ENCODE results near the gene MACF1. TPM values are rescaled to one million over a fixed set of nuclear protein-coding genes. Genes with fewer than 3 reads are reported as not detected.
"Not testable (repeated sequence)": the region's sequence is repeated elsewhere in the genome, so short reads cannot be mapped to it uniquely, and the experiment has no call there.

The MACF1 gene
- total and polyA plus RNA-seq, 4 donors: 69.1 to 966 (median 233) TPM

DNA sequence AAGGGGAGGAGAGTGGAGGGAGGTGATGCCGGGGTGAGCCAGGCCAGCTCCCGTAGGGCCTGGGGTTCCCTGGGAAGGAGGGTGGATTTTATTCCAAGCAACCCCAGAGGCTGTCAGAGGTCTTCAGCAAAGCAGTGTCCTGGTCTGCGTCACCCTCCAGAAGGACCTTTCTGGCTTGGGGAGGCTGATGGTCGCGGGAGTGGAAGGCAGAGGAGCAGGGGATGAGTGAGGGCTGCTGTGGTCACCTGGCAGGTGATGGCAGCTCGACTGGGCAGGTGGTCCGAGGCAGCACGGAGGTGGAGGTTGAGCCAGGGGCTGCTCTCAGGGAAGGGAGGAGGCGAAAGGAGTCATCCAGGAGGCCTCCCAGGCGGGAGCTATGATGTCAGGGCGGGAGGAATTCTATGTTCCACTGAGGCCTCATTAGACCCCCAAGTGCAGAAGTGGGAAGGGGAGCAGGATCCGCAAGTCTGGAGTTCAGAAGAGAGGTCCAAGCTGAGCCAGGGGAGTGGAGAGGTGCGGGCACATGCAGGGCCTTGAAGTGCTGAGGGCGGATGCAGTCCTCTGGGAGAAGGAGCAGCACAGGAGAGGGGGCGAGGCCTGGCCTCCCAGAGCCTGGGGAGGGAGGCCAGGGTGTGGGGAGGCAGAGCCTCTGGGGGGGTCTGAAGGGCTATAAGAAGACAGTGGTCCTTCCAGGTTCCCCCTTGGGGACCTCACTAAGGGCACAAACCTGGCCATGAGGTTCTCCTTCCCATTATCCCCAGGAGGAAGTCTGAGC, 320.3 kb downstream of the MACF1 start:
- 92 to 96% methylated on average over 15 of the region's 15 CpGs for WGBS, 2 donors
- no peaks in the 10 kb centered on the region for H3K4me1 ChIP-seq (ENCODE audit: control insufficient read depth in 5 of 5, insufficient read depth in 5 of 5, low read length in 5 of 5)
- peaks cover 0 to 26% (median 2%) of the 10 kb centered on the region in 4 donors for H3K36me3 ChIP-seq (ENCODE audit: control insufficient read depth in 4 of 4, insufficient read depth in 4 of 4, low read length in 4 of 4)
- no peak overlapping the region for H3K27ac ChIP-seq (ENCODE audit: low read depth in 1 of 2, low read length in 1 of 2)
- no peak overlapping the region for H3K9ac ChIP-seq (ENCODE audit: insufficient read depth in 1 of 2, low read length in 2 of 2)
- TF ChIP-seq, protein P1, sequence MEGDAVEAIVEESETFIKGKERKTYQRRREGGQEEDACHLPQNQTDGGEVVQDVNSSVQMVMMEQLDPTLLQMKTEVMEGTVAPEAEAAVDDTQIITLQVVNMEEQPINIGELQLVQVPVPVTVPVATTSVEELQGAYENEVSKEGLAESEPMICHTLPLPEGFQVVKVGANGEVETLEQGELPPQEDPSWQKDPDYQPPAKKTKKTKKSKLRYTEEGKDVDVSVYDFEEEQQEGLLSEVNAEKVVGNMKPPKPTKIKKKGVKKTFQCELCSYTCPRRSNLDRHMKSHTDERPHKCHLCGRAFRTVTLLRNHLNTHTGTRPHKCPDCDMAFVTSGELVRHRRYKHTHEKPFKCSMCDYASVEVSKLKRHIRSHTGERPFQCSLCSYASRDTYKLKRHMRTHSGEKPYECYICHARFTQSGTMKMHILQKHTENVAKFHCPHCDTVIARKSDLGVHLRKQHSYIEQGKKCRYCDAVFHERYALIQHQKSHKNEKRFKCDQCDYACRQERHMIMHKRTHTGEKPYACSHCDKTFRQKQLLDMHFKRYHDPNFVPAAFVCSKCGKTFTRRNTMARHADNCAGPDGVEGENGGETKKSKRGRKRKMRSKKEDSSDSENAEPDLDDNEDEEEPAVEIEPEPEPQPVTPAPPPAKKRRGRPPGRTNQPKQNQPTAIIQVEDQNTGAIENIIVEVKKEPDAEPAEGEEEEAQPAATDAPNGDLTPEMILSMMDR (IDR thresholded peaks at IDR 0.05; ENCODE audit: control extremely low read depth, extremely low read depth): no peak
- DNase-seq (no peak), ATAC-seq (ENCODE audit: insufficient read depth, low FRiP score) (no peak)
- no peaks in the 10 kb centered on the region for H3K27me3 ChIP-seq (ENCODE audit: control insufficient read depth in 3 of 3, insufficient read depth in 3 of 3, low read length in 2 of 3)
- no peak overlapping the region for H3K4me3 ChIP-seq
- H3K9me3 ChIP-seq (ENCODE audit: control insufficient read depth in 4 of 4, insufficient read depth in 3 of 4, low read length in 3 of 4): no peaks in the 10 kb centered on the region

DNA sequence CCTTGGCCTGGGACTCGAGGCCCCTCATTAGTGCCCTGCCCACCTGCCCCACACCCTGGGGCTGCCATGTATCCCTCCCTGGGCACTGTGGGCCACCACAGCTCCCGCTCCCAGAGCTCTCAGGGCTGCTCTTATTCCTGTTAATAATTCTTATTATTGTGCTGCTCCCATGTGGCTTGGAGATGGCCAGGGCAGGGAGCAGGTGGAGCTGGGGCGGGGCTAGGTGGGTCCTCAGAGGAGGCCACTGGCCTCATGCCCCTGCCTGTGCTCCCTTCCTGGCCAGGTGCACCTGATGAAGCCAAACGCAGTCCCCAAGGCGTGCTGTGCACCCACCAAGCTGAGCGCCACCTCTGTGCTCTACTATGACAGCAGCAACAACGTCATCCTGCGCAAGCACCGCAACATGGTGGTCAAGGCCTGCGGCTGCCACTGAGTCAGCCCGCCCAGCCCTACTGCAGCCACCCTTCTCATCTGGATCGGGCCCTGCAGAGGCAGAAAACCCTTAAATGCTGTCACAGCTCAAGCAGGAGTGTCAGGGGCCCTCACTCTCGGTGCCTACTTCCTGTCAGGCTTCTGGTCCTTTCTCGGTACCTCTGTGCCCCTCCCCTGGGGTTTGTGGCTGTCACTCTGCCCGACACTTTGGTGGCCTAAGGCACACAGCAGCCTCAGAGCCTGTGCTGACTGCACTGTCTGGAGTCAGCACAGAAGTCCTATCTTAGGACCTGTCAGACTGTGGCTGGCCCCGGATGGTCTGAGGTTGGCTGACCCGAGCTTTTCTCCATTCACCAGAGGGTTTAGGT, 321.1 kb downstream of the MACF1 start:
- Histone ChIP-seq H3K9me3 (ENCODE audit: control insufficient read depth in 4 of 4, insufficient read depth in 3 of 4, low read length in 3 of 4) (no peaks in the 10 kb centered on the region), H3K36me3 (ENCODE audit: control insufficient read depth in 4 of 4, insufficient read depth in 4 of 4, low read length in 4 of 4) (peaks cover 0 to 30% (median 2%) of the 10 kb centered on the region in 4 donors), H3K27me3 (ENCODE audit: control insufficient read depth in 3 of 3, insufficient read depth in 3 of 3, low read length in 2 of 3) (no peaks in the 10 kb centered on the region), H3K4me1 (ENCODE audit: control insufficient read depth in 5 of 5, insufficient read depth in 5 of 5, low read length in 5 of 5) (no peaks in the 10 kb centered on the region), H3K9ac (ENCODE audit: insufficient read depth in 1 of 2, low read length in 2 of 2) (no peak overlapping the region), H3K27ac (ENCODE audit: low read depth in 1 of 2, low read length in 1 of 2) (no peak overlapping the region), H3K4me3 (no peak overlapping the region)
- DNase-seq (no peak), ATAC-seq (ENCODE audit: insufficient read depth, low FRiP score) (no peak)
- 72 to 83% methylated on average over 17 of the region's 17 CpGs for WGBS, 2 donors
- TF ChIP-seq, protein P1 (IDR thresholded peaks at IDR 0.05; ENCODE audit: control extremely low read depth, extremely low read depth): no peak

DNA sequence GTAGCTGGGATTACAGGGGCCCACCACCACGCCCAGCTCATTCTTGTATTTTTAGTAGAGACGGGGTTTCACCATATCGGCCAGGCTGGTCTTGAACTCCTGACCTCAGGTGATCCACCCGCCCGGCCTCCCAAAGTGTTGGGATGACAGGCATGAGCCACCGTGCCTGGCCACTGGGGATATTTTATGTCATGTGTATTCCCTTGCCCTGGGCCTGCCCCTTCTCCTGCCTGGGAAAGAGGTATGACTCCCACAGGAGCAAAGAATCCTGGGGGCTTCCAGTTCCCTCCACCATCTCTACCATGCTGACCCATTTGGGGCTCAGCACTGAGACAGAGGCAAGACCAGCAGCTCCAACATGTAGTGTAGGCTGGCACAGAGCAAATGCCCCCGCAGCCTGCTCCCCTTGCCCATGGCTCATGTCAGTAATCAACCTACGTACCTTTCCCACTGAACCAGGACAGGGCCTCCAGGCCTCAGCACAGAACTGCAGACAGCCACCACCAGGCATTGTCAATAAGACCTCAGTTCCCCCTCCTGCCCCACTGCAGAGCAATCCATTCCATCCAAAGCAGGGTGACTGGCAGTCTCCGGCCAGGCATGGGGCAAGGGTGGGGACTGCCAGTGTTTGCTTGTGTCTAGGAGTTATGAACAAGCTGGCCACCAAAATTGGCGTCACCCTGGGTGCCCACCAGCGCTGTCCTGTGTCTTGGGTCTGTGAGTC, 322.1 kb downstream of the MACF1 start:
- H3K27me3 ChIP-seq (ENCODE audit: control insufficient read depth in 3 of 3, insufficient read depth in 3 of 3, low read length in 2 of 3): no peaks in the 10 kb centered on the region
- no peaks in the 10 kb centered on the region for H3K4me1 ChIP-seq (ENCODE audit: control insufficient read depth in 5 of 5, insufficient read depth in 5 of 5, low read length in 5 of 5)
- 93 to 96% methylated on average over 11 of the region's 11 CpGs for WGBS, 2 donors
- H3K36me3 ChIP-seq (ENCODE audit: control insufficient read depth in 4 of 4, insufficient read depth in 4 of 4, low read length in 4 of 4): peaks cover 0 to 34% (median 4%) of the 10 kb centered on the region in 4 donors
- ATAC-seq (ENCODE audit: insufficient read depth, low FRiP score) (no peak), DNase-seq (no peak)
- H3K4me3 ChIP-seq: no peak overlapping the region
- H3K9ac ChIP-seq (ENCODE audit: insufficient read depth in 1 of 2, low read length in 2 of 2): no peak overlapping the region
- H3K9me3 ChIP-seq (ENCODE audit: control insufficient read depth in 4 of 4, insufficient read depth in 3 of 4, low read length in 3 of 4): no peaks in the 10 kb centered on the region
- TF ChIP-seq, protein P1 (IDR thresholded peaks at IDR 0.05; ENCODE audit: control extremely low read depth, extremely low read depth): no peak
- H3K27ac ChIP-seq (ENCODE audit: low read depth in 1 of 2, low read length in 1 of 2): no peak overlapping the region

DNA sequence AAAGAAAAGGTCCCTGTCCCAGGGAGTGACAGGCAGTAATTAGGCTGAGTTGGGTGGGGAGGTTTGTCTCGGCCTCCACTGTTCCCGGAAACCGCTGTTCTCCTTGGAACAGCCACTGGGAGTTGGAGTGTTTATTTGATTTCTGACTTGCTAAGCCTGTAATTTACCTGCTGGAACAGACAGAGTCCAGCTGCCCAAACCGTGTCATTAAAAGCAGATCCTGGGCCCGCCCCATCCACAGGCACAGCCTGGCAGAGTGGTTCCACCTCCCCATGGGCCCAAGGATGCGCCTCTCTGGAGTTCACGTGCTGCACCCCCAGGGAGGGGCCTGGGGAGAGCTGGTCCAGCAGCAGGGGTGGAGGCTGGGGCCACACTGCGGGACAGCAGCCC, 322.7 kb downstream of the MACF1 start:
- peaks cover 0 to 37% (median 5%) of the 10 kb centered on the region in 4 donors for H3K36me3 ChIP-seq (ENCODE audit: control insufficient read depth in 4 of 4, insufficient read depth in 4 of 4, low read length in 4 of 4)
- 90 to 91% methylated on average over 8 of the region's 8 CpGs for whole genome bisulfite sequencing, 2 donors
- not testable (repeated sequence) for ATAC-seq (ENCODE audit: insufficient read depth, low FRiP score); H3K4me1 ChIP-seq (ENCODE audit: control insufficient read depth in 5 of 5, insufficient read depth in 5 of 5, low read length in 5 of 5); H3K27me3 ChIP-seq (ENCODE audit: control insufficient read depth in 3 of 3, insufficient read depth in 3 of 3, low read length in 2 of 3); H3K4me3 ChIP-seq; DNase-seq; H3K9ac ChIP-seq (ENCODE audit: insufficient read depth in 1 of 2, low read length in 2 of 2); H3K27ac ChIP-seq (ENCODE audit: low read depth in 1 of 2, low read length in 1 of 2); H3K9me3 ChIP-seq (ENCODE audit: control insufficient read depth in 4 of 4, insufficient read depth in 3 of 4, low read length in 3 of 4)
